HCEC 1CT (cell line): Measurements from ENCODE around the gene OGFOD2.

Experiments used
- DNase-seq: peaks from one replicate; pipeline ENCODE4 v3.0.0-alpha.2; 2017

OGFOD2 gene

DNA sequence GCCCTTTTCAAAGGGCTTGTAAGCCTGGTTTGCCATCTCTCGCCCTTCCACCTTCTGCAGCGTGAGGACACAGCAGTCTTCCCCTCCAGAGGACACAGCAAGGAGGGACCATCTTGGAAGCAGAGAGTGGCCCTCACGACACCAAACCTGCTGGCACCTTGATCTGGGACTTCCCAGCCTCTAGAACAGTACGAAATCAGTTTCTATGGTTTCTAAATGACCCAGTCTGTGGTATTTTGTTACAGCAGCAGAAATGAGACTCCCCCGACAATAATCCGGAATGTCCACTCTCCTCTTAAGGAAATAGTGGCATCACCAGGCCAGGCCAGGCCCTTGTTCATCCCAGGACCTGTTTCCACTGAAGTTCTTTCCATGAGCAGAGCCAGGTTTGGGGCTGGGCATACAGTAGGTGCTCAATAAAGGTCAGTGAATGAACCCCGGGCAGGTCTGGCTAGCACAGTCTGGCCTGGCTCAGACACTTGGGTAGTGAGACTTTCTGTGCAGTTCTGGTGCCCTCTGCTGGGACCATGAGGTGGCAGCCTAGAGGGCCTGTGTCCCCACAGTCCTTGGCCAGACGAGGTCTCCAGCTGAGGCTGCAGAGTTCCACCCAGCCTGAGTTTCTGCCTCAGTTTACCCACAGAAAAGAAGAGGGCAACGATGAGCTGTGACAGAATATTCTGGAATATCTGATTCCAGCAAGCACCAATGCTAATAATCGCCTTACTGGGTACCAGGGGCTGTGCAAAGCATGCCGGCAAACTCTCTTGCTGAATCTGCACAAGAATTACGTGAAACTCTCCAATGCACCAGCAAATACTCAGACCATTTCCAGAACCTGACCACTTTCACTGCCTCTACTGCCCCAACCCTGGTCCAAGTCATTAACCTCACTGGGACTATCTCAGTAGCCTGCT lies 22.8 kb upstream of the OGFOD2 start:
- peak; percentile 63 for DNase-seq

DNA sequence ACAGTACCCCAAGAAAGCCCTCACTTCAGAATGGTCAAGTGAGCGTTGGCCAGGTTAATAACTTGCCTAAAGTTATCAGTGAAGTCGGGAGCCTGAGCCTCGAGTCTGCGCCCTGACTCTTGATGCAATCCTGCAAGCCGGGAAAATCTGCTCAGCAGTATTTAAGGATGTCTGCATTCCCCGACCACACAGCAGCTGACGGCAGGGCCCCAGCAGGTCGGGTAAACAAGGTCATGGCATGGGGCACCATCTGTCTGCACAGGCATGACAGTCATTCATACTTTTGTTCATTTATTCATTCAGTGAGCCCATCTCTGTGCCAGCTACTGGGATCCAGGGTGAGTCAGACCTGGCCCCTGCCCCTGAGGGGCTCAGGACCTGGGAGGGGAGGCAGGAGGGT lies 19.9 kb upstream of the OGFOD2 start:
- DNase-seq, result no peak

DNA sequence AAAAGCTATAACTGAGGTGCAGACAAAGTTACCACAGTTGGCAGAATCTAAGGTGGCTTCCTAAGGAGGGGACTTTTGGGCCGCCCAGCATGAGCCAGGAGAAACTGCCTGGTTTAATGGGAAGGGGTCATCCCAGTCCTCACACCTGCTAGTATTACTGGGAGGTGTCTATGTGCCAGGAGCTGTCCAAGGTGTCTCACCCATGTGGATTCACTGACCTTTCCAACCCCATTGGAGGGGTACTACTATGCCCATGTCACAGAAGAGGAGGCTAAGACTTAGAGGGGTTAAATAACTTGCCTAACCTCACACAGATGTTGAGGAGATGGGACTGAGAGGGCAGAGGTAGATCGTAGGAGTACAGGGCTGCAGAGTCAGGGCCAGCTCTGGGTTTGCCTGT lies 19.0 kb upstream of the OGFOD2 start:
- no peak for DNase-seq

DNA sequence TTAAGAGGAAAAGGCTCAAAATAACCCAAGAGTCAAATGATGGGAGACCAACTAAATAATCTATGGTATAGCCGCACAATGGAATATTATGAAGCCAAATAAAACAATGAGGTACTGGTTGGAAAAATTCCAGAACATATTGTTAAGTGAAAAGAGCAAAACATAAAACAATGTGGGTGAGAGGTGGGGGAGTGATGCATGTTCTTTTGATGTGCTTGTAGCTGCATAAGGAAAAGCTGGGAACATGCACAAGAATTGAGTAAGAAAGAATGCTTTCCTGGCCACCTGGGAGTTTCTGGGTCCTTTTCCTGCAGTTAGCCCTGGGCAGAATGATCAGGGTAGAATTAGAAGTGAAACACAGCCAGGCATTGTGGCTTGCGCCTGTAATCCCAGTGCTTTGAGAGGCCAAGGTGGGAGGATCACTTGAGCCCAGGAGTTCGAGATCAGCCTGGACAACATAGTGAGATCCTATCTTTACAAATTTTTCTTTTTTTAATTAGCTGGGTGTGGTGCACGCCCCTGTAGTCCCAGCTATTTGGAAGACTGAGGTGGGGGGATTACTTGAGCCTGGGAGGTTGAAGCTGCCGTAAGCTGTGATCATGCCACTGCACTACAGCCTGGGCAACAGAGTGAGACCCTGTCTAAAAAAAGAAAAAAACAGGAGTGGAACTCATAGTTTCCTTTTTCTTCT lies 16.7 kb upstream of the OGFOD2 start:
- no peak for DNase-seq

DNA sequence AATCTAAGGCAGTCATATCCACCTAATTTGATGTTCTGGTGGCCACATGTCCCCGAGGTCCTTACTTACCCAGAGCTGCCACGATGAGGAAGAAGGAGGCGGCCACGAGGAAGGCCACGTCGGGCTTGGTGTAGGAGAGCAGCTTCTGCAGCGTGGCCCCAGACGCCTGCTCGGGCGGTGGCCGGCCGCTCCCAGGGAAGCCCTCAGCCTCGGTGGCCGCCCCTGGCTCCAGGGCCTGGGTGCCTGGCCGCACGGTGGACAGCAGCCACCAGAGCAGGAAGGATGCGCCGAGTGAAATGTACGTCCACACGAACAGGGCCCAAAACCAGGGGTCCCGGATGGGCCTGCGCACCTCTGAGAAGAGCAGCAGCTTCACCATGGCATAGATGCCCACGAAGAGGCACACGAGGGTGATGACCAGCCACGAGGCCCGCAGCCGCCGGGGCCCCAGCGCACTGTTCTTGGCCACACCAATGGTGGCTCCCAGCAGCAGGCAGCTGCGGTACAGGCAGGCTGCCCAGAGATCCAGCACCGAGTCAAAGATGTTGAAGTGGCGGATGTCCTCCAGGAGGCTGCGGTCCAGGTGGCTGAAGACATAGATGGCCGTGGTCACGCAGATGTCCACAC lies 15.4 kb upstream of the OGFOD2 start:
- DNase-seq, result no peak

DNA sequence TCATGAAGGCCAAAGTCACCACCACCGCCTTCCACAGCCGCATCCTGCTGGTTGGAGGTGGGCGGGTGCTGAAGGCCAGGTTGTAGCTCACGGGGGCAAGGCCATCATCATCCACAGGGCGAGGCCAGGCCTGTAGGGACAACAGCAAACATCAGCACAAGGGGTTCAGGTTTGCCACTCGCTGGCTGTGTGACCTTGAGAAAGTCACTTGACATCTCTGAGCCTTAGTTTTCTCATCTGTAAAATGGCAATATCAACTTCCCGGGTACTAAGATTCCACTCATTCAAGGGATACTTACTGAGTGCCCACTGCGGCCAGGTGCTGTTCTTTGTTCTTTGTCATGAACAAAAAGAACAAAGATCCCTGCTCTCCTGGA lies 14.9 kb upstream of the OGFOD2 start:
- DNase-seq, result no peak

DNA sequence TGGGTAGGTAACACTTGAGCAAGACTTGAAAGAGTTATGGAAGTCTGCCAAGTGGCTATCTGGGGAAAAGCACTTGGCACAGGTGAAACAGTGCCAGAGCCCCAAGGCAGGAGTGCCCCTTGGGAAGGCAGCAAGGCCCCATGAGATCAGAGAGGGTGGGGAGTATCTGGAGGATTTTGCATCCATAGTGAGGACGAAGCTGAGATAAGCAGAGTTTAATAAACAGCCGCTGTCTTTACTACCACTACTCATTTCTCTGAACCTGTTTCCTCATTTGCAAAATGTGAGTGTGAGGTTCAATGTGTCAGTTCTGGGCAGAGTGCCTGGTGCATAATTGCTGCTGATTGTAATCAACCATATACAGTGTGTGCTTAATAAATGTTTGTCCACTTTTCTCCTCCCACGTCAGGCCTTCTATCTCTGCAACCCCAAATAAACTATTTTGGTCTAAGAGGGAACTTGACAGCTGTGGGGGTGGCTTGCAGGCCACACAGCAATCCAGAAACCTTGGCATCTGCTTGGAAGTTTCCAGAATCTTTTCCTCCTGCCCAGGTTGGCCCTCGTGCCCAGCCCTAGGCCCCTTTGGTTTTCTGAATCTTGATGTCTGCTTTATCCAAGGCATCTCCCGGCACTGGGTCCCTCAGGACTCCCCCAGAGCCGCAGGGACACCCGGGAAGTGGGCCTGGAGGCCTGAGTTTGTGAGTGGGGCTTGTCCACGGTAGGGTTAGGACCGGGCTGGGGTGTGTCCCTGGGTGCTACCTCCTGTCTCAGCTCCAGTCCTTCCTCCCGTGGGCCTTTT lies 13.3 kb upstream of the OGFOD2 start:
- DNase-seq, result no peak

DNA sequence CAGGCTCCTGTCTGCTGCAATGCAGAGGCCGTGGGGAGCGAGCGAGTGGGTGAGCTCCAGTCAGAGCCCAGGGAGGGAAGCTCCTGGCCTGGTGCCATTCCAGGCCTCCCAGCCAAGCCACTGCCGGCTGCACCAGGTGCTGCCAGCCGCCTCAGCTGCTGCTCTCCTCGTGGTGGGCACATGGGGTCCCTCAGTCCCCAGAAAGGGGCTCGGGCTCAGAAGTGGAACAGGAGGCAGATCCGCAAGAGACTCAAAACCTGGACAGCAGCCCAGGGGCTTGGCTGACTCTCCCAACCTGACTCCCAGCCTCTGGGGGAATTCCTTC lies 11.1 kb upstream of the OGFOD2 start:
- DNase-seq, result no peak

DNA sequence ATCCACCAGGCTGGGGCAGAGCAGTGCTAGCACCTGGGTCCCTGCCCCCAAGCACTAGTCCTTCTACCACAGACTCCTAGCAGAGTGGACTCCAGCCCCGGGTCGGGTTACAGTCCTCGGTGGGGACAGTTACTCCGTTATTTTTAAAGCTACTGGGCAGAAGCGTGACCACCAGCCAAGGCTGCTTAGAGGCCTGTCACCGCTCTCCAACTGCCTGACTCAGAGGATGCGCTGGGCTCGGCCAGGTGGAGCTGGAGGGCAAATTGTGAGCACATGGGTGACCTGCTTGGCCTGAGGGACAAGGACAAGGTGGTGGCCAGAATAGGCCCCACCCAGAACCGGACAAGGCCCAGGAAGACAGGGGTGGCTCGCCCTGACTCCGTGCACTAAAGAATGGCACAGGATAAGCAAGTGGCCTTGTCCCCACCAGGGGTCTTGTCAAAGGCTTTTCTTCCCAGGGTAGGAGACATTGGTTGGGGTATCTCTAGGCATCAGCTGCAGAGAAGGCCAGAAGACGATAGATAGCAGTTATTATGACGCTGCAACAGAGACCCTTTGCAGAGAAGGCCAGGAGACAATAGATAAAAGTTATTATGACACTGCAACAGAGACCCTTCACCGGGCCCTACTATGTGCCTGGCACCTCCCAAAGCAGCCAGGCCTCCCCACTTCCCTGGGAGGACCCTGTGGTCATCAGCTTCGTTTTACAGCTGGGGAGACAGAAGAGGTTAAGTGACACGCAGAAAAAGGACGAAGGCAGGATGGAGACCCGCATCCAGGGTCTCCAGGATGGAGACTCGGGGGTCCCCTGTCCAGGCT lies 10.4 kb upstream of the OGFOD2 start:
- no peak for DNase-seq

DNA sequence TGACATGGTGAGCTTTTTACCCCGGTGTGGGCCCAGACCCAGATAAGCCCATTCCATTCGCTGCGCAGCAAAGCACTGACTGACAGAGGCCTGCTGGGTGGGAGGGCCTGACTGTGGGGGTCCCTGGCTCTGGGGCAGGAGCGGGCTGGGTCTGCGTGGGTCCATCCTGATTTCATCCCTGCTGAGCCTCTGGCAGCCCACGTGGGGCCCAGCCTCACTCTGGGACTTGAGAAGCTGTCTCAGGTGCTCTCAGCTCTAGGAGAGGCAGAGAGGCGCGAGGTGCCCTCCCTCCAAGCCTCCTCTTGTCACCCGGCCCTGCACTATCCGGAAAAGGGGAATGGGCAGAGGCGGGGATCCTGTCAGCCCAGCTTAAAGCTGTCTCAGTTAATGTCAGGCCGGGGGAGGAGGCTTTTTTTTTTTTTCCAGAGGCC lies 9.7 kb upstream of the OGFOD2 start:
- no peak for DNase-seq

DNA sequence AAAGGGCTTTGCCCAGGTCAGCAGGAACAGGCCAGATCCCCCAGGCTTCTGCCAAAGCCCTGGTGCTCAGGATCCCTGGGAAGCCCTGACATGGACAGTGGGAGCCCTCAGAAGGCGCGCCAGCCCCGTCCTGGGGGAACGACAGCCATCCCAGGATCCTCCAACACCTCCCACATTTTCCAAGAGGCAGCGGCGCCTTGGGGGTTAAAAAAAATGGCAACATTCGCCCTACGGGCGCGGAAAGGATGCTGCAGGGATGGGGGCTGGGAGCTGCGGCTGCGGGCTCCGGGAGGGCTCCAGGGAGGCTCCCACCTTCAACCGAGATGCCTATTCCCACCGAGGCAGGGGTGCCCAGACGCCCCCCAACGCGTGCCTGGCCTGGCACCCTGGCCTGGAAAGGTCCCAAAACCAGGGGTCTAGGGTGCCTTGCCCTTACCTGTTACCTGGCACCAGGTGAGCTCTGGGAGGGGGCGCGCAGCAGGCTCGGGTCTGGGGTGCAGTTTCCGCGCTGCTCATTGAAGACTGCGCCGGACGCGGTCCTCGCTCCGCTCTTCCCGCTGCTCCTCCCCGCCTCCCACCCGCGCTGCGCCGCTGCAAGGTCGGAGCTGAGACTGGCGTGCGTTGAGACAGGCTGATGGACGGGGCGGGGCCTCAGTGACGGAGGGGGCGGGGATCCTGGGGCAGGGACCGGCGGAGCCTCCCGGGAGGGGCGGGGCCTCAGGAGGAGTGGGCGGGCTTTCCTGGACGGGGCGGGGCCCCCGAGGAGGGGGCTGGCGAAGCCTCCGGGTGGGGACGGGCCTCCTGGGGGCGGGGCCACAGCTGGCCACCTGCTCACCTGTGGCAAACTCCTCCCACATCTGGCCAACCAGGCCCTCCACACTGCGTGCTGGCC lies 8.9 kb upstream of the OGFOD2 start, which contains the start of gene ABCB9:
Gene ABCB9 (minus strand): TSS at position 613 of the 892 bp plus-strand sequence. CDS start 6,228 bp downstream, outside the sequence.
- DNase-seq, result peak; percentile 86

DNA sequence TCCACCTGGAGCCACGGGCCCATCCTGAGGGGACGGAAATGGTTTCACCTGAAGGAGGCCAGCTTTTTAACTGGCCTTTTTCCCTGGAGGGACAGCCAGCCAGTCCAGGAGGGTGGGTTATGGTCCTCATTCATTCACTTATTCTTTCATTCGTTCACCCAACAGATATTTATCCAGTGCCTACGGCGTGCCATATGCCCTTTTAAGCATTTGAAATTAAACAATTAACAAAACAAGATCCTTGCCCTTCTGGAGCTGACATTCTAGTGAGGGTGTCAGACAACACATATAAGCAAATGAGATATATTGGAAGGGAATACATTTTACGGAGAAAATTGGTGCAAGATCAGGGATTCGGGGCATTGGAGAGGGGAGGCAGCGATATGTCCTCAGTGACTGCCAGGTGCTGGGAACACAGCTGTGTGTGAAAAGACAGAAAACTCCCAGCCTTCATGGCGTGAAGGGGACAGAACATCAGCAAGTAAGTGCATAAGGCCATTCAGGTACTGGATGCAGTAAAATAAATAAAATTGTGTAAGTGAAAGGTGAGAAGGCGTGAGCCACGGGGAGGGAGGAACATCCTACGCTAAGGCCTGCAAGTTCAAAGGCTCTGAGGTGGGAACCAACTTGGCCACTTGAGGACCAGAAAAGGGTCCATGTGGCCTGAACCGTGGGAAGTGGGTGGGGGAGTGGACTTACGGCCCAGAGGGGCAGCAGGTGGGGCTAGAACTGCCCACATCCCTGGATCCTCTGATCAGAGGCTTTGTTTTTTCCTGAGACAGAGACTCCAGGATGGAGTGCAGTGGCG lies 8.1 kb upstream of the OGFOD2 start:
- no peak for DNase-seq

DNA sequence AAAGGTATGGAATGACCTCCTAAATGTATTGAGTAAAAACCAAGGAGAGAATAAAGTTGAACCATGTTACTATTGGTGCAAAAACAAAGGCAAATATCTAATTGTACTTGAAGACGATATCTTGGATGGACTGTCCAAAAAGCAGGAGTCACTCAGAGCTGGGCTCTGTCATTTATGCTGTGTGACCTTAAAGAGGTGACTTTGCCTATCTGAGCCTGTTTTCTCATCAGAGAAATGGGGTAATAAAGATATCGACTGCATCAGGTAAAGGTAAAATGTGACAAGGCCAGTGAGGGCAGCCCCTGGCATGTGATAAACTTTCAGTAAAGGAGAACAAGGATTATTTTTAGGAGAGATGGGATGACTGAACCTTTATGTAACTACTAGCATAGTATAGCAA lies 6.9 kb upstream of the OGFOD2 start:
- DNase-seq, result no peak

DNA sequence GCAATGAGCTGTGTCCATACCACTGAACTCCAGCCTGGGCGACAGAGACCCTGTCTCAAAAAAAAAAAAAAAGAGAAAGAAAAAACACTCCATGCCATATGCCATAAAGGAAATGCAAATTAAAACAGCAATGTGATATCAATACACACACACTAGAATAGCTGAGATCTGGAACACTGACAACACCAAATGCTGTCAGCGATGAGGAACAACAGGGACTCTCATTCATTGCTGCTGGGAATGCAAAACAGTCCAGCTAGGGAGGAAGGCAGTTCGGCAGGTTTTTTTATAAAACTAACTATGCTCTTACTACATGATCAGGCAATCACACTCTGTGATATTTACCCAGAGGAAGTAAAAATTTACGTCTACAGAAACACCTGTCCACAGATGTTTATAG lies 5.4 kb upstream of the OGFOD2 start:
- no peak for DNase-seq

DNA sequence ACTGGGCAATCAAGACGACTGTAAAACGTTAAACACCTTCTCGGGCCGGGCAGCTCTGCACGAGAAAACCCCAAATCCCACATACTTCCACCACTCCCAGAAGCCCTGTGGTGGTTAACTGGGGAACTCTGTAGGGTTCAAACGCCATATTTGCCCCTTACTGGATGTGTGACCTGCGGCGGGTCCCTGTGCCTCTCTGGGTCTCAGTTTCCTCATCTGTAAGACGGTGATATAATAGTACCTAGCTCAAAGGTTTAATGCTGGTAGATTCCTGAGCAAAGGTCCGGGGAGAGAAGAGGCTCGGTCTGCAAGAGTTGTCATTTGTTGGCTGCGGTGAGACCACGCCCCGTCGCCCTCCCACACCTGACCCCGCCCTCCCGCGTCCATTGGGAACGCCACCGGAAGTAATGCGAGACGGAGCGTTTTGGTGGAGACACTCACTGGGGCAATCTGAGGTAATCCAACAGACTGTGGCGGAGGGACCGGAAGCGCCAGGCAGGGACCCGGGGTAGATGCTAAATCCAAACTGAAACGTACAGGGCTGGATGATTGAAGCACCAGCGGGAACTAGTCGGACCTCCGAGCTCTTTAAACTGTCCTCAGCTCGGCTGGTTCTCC lies 661 bp upstream of the OGFOD2 start:
- peak; percentile 97 for DNase-seq

DNA sequence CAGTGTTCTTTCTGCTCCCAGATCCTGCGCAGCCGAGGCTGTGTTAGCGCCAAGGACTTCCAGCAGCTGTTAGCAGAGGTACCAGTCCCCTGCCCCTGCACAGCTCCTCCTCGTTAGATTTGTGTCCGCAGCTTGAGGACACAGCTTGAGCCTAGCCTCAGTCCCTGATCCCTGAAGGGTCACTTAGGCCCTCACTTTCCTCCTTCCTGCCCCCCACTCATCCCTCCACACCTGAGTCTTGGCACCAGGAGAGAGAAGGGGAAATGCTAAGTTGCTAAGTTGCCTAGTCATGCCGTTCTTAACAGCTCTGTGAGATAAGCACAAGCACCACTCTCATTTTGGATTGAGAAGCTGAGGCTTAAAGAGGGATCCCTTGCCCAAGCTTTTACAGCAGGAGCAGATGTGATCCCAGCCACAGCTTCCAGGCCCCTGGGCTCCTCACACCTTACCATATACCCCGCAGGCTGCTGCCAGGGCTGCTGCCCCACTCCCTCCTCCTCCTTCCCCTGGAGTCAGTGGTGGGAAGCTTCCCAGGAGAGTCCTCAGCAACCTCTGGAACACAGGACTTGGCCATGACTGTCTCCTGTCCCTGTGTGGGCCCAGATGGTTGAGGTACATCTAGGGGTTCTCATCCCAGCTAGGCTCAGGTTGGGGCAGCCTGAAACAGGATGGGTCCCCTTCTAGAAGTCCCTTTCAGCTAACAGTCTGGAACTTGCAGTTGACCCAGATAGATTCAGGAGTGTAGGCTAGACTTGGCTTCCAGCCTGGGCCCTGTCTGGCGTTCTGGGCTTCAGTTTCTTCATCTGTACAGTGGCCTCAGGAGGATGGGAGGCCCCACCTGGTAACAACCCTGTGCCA lies 975 bp downstream of the OGFOD2 start:
- DNase-seq, result no peak

DNA sequence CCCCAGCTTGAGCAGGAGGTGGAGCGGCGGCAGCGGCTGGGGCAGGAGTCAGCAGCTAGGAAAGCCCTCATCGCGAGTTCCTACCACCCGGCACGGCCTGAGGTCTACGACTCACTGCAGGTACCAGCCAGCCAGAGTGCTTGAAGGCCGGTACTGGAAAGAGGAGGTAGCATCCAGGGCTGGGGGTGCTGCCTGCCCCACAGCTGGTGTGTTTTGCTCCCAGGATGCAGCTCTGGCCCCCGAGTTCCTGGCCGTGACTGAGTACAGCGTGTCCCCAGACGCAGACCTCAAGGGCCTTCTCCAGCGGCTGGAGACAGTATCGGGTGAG lies 1.6 kb downstream of the OGFOD2 start:
- DNase-seq, result no peak

DNA sequence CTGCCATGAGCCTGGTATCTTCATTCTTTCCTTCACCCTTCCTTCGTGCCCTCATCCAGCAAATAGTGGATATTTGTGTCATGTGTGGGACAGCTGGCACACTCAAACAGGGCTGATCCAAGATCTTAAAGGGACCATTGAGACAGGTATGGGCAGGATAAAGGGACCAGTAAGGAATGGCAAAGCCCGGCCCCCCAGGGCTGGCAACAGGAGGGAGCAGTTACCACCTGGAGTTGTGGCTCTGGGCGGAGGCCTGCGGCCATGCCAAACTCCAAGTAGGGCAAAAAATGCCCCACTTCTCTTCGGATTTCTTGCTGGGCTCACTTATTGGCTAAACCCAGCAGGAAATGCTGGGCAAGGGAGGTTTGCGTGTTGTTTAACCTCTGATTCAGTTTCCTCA lies 2.1 kb downstream of the OGFOD2 start:
- DNase-seq, result no peak
